ENCODE data around the gene KIFC1.
"Not testable (repeated sequence)": the region's sequence is repeated elsewhere in the genome, so short reads cannot be mapped to it uniquely, and the experiment has no call there.

GRCh38 chr6:33363486-33363885, 28.1 kb upstream of the KIFC1 start:
- TF ChIP-seq CTCF (IDR thresholded peaks at IDR 0.05; ENCODE audit: low read length); EZH2 (optimal IDR thresholded peaks at IDR 0.05; ENCODE audit: low read depth, low read length); EZH2phosphoT487 (IDR thresholded peaks at IDR 0.05; ENCODE audit: low read length): not testable (repeated sequence)

Measured in MM.1S (cell line).